ENCODE results near the gene STUB1. TPM values are rescaled to one million over a fixed set of nuclear protein-coding genes. Genes with fewer than 3 reads are reported as not detected.

STUB1 gene
- total RNA-seq, 4 donors from 2014 or later: 51.9 to 190 (median 134) TPM

DNA sequence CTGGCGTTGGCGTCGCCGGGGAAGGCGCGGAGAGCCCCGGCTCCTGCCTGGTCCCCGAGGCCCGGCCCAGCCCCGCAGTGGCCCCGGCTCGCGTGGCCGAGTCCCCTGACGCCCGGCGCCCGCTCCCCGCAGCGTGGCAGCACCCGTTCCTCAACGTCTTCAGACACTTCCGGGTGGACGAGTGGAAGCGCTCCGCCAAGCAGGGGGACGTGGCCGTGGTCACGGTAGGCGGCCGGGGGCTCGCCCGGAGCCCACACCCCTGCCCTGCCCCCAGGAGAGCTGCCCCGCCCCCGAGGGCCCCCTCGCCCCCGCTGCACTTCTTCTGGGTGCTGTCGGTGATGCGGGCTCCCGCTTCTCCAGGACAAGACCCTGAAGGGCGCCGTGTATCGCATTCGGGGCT is 30.6 kb upstream of the STUB1 start:
- Histone ChIP-seq H3K27me3 (no peaks in the 10 kb centered on the region), H3K4me1 (peaks cover 31 to 56% (median 54%) of the 10 kb centered on the region in 4 donors), H3K9me3 (no peaks in the 10 kb centered on the region), H3K4me3 (peak overlapping the region; percentile 47 to 86 (median 71)), H3K36me3 (no peaks in the 10 kb centered on the region), H3K27ac (peak overlapping the region; percentile 93 to 96 (median 95))
- in situ Hi-C loops (cut with MboI; ENCODE audit: low pct_ligation_motif_present in 1 of 4, low pct_unique_long_range_greater_than_20kb in 1 of 4, low sequenced_read_pairs in 3 of 4) (no loop called here), intact Hi-C loops (cut with DNase I; ENCODE audit: low total_unique reads) (no loop called here)
- TF ChIP-seq EP300 (IDR thresholded peaks at IDR 0.05; ENCODE audit: low read depth) (no peak), POLR2A (IDR thresholded peaks at IDR 0.05) (no peak), POLR2AphosphoS5 (IDR thresholded peaks at IDR 0.05) (no peak)
- DNase-seq: no peak
- 2% methylated on average over 42 of the region's 44 CpGs; no CpG with 5 or more reads in 1 of the 2 donors for WGBS, 2 donors (ENCODE audit: low coverage in 1 of 2)

DNA sequence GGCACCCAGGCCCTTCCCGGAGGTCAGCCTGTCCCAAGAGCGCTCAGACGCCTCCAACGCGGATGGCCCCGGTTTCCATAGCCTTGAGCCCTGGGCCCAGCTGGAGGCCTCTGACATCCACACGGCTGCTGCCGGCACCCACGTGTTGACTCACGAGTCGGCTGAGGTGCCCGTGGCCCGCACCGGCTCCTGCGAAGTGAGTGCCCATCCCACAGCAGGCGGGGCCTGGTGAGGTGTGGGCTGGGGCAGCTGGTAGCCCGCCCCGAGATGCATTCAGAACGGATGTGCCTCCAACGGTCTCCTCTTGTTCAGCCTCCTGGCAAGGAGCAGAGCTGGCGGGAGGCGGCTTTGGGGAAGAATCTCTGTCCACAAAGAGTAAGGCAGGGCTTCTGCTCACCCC is 28.4 kb upstream of the STUB1 start:
- Histone ChIP-seq H3K9me3 (no peaks in the 10 kb centered on the region), H3K4me3 (no peak overlapping the region), H3K27ac (no peak overlapping the region), H3K27me3 (no peaks in the 10 kb centered on the region), H3K36me3 (no peaks in the 10 kb centered on the region), H3K4me1 (peaks cover 24 to 36% (median 33%) of the 10 kb centered on the region in 4 donors)
- 96% methylated on average over 14 of the region's 22 CpGs; no CpG with 5 or more reads in 1 of the 2 donors for WGBS, 2 donors (ENCODE audit: low coverage in 1 of 2)
- intact Hi-C loops (cut with DNase I; ENCODE audit: low total_unique reads) (no loop called here), in situ Hi-C loops (cut with MboI; ENCODE audit: low pct_ligation_motif_present in 1 of 4, low pct_unique_long_range_greater_than_20kb in 1 of 4, low sequenced_read_pairs in 3 of 4) (no loop called here)
- no peak for TF ChIP-seq POLR2AphosphoS5 (IDR thresholded peaks at IDR 0.05)
- TF ChIP-seq, protein P1, sequence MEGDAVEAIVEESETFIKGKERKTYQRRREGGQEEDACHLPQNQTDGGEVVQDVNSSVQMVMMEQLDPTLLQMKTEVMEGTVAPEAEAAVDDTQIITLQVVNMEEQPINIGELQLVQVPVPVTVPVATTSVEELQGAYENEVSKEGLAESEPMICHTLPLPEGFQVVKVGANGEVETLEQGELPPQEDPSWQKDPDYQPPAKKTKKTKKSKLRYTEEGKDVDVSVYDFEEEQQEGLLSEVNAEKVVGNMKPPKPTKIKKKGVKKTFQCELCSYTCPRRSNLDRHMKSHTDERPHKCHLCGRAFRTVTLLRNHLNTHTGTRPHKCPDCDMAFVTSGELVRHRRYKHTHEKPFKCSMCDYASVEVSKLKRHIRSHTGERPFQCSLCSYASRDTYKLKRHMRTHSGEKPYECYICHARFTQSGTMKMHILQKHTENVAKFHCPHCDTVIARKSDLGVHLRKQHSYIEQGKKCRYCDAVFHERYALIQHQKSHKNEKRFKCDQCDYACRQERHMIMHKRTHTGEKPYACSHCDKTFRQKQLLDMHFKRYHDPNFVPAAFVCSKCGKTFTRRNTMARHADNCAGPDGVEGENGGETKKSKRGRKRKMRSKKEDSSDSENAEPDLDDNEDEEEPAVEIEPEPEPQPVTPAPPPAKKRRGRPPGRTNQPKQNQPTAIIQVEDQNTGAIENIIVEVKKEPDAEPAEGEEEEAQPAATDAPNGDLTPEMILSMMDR (IDR thresholded peaks at IDR 0.05): no peak
- no peak for TF ChIP-seq EP300 (IDR thresholded peaks at IDR 0.05; ENCODE audit: low read depth)
- no peak for TF ChIP-seq POLR2A (IDR thresholded peaks at IDR 0.05)
- no peak for DNase-seq

DNA sequence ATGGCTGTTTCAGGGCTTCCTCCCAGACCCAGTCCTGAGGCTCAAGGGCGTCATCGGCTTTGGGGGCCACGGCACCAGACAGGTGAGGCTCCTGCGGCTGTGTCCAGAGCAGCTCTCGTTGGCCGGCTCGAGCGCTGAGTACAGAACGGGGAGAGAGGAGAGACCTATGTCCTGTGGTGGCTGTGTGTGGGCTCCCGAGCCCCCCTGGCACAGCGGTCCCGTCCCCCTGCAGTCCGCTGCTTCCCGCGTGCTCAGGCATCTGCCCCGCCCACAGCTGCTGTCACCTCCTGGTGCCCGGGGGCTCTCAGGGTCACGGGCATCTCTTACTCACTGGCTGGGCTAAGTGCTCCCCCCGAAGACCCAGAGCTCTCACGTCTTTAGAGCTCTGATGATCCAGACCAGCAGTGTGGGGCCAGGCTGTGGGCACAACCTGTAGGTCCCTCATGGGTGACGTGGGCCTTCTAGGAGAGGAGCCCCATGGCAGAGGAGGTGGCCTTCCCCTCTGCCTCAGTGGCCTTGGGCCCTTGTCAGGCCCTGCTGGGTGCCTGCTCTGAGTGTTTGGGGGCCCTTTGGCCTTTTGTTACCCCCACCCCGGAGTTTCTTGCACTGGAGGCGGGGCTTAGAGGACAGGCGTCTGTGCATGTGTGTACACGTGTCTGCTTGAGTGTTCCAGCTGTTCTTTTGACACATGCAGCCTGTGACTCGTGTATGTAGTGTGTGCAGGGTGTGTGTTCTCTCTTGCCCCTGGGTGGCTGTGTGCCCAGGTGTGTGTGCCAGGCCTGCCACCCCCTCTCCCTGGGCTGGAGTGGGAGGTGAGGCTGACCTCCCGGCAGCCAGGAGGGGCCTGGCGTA is 27.5 kb upstream of the STUB1 start:
- H3K4me3 ChIP-seq: no peak overlapping the region
- no peak overlapping the region for H3K27ac ChIP-seq
- no peaks in the 10 kb centered on the region for H3K9me3 ChIP-seq
- in situ Hi-C loops (cut with MboI; ENCODE audit: low pct_ligation_motif_present in 1 of 4, low pct_unique_long_range_greater_than_20kb in 1 of 4, low sequenced_read_pairs in 3 of 4): no loop called here
- no peak for DNase-seq
- H3K27me3 ChIP-seq: no peaks in the 10 kb centered on the region
- TF ChIP-seq POLR2A (IDR thresholded peaks at IDR 0.05): no peak
- TF ChIP-seq POLR2AphosphoS5 (IDR thresholded peaks at IDR 0.05): no peak
- TF ChIP-seq EP300 (IDR thresholded peaks at IDR 0.05; ENCODE audit: low read depth): no peak
- TF ChIP-seq, protein P1 (IDR thresholded peaks at IDR 0.05): no peak
- intact Hi-C loops (cut with DNase I; ENCODE audit: low total_unique reads): no loop called here
- peaks cover 16 to 28% (median 24%) of the 10 kb centered on the region in 4 donors for H3K4me1 ChIP-seq
- WGBS, 2 donors (ENCODE audit: low coverage in 1 of 2): 77 to 91% methylated on average over 5 to 24 of the region's 28 CpGs
- no peaks in the 10 kb centered on the region for H3K36me3 ChIP-seq

DNA sequence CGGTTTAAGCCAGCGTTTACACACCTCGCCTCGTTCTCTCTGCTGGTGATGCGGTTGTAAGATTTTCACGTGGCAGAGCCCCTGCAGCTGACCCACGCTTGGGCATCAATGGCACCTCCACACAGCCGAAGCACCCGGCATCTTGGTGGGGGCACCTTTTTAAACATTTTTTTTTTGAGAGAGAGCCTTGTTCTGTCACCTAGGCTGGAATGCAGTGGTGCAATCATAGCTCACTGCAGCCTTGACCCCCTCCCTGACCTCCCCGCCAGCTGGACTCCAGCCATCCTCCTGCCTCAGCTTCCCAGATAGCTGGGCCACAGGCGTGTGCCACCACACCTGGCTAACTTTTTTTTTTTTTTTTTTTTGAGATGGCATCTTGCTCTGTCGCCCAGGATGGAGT is 26.2 kb upstream of the STUB1 start:
- 96% methylated on average over 12 of the region's 12 CpGs; no CpG with 5 or more reads in 1 of the 2 donors for WGBS, 2 donors (ENCODE audit: low coverage in 1 of 2)
- TF ChIP-seq POLR2AphosphoS5 (IDR thresholded peaks at IDR 0.05) (no peak), POLR2A (IDR thresholded peaks at IDR 0.05) (no peak), EP300 (IDR thresholded peaks at IDR 0.05; ENCODE audit: low read depth) (no peak)
- TF ChIP-seq, protein P1 (IDR thresholded peaks at IDR 0.05): no peak
- no peaks in the 10 kb centered on the region for H3K27me3 ChIP-seq
- H3K36me3 ChIP-seq: no peaks in the 10 kb centered on the region
- intact Hi-C loops (cut with DNase I; ENCODE audit: low total_unique reads) (no loop called here), in situ Hi-C loops (cut with MboI; ENCODE audit: low pct_ligation_motif_present in 1 of 4, low pct_unique_long_range_greater_than_20kb in 1 of 4, low sequenced_read_pairs in 3 of 4) (no loop called here)
- H3K4me3 ChIP-seq: no peak overlapping the region
- H3K4me1 ChIP-seq: peaks cover 8 to 14% (median 12%) of the 10 kb centered on the region in 4 donors
- DNase-seq: no peak
- no peak overlapping the region for H3K27ac ChIP-seq
- H3K9me3 ChIP-seq: no peaks in the 10 kb centered on the region

All from transverse colon (tissue), 4 donors.